Central memory CD4-positive, alpha-beta T cell (primary cell): ENCODE data around the gene TLCD1.
A peak's percentile ranks its signal among the peaks of the same experiment; 100 is the strongest.
"Not testable (repeated sequence)": the region's sequence is repeated elsewhere in the genome, so short reads cannot be mapped to it uniquely, and the experiment has no call there.

Source experiments
- DNase-seq: peaks from one replicate; pipeline ENCODE4 v3.0.0; 2022

TLCD1 gene

DNA sequence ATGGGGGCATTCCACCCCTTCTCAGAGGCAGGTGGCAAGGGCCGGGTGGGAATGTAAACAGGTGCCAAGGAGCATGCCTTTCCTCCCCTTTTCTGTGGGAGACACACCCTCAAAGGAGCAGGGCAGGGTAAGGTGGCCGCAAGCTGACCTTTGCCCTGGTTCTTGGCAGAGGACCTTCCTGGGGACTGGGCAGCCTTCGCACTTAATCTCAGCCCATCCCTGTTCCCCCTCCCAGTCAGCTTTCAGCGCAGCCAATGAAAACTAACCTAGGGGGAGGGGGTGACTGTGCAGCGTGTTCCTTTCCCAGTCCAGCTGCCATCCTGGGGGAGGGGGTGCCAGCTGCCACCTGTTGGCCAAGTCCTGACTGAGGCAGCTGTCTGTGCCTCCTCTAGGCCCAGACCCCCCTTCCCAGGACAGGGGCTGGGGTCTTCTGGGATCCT lies 20.6 kb upstream of the TLCD1 start:
- DNase-seq: no peak

DNA sequence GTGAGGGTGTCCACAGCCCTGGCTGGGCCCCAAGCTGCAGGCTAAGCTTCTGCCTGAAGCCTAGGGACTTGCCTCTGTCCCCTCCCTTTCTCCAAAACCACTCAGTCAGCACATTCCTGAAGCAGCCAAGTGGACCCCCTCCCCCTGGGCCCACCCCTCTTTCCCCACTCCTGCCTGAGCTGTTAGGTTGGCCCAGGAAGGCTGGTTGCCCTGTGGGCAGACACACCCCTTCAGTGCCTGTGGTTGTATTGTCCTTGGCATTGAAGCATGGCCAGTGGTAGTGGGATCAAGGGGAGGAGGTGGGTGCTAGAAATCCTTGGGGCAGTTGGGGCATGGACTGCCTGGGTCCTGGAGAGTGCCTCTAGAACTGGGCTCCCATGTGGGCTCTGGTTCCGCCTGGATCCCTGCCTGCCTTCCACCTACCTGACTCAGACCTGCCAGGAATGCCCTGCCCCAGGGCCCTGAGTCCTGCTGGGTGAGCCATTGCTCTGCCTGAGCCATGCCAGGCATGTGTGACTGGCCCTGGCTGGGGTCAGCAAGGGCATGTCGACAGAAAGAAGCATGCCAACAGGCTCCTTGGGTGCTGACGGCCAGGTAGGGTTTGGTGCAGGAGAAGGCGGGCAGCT lies 19.9 kb upstream of the TLCD1 start:
- no peak for DNase-seq

DNA sequence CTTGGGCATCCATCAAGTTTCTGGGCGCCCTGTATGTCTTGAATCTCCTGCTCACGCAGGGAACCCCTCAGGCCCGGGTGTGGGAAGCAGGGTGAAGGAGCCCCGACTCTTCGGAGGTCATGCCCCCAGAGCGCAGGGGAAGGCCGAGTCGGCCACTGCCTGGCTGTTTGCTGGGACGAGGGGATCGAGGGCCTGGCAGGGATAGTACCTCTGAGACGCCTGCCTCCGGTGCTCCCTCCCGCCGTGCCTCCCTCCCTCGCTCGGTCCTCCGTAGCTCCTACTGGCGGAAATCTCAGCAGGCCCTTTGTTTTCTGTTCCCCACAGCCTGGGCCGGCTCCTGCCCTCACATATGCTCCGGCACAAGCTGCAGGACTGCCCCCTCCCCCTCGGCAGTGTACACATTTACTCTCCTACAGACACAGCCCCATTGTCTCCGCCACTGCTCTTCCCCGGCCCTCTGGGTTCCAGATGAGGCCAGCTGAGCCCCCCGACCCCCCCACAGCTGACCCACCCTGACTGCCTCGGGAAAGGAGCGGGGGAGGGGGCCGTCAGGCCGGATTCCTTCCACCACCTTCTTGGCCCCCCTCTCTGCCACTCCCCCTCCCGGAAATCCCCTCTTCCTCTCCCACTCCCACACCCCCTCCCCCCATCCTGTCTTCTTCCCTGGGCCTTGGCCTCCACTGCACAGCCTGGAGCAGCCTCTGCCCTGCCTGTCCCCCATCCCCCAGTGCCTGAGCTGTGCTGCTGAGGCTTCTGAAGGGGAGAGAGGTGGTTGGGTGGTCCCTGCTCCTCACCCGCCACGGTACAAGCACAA lies 19.1 kb upstream of the TLCD1 start:
- no peak for DNase-seq

DNA sequence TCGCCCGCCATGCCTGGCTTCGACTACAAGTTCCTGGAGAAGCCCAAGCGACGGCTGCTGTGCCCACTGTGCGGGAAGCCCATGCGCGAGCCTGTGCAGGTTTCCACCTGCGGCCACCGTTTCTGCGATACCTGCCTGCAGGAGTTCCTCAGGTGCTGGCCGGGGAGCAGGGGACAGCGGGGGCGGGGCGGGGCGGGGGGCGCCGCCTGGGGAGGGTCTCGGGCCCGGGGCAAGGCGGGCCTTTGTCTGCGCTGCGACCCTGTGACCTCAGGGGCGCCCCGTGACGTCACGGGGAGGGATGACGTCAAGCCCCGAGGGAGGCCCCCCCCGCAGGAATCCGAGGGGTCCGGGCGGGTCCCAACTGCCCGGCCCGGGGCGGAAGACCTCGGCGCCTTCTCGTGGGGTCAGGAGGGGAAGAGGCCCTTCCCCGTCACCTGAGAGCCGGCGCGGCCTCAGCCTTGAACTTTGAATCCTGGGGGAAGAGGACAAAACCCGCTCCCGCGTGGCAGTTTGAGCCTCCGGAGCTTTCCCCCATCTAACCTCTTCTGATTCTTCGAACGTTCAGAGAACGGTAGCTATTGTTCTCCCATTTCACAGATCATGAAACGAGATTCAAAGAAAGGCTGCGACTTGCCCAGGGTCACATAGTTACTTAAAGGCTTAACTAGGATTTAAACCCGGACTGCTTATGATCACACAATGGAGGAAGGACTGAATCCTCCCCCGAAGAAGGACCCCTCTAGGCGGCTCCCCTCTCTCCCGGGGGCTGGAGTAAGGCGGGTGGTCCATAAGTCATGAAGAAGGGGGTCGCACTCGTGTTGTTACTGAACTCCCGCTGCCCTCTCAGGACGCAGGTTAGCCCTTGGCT lies 18.3 kb upstream of the TLCD1 start:
- DNase-seq: peak; percentile 46

DNA sequence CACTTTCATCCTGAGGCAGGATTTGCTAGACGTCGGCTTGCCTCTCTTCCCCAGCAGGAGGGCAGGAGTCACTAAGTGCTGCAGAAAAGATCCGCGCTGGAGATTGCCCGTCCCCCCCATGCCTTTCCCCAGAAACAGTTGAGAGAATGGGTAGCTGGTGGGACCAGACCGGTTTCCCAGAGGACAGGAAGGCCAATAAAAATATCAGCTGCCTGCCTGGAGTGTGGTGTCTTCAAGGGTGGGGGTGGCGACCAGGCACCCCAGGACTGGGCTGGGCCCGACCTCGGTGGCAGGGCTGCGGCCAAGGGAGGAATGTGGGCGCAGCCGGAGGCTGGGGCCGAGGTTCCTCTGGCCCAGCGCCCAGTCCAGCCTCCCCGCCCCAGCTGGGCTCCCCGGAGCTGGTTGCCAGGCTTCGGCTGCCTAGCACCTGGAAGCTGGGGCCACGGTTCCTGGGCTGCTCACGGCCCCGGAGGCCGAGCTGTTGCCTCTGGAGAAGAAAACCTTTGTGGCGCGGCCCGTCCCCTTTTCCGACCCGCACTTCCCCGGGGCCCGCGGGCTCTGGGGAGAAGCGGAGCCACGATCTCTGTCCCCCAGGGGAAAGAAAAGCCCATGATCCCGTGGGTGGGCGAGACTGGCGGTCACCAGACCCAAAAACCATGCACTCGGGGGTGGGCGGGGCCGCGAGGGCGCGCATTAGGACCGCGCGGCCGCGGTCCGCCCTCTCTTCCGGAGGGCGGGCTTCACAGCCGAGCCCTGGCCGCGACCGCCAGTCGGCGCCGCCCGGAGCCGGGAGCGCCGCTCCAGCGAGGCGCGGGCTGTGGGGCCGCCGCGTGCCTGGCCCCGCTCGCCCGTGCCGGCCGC lies 17.4 kb upstream of the TLCD1 start, which contains the start of gene TRAF4:
TRAF4 (plus strand) TSS at position 769 of the 861 bp plus-strand sequence. CDS start 102 bp downstream, outside the sequence.
- peak; percentile 73 for DNase-seq

DNA sequence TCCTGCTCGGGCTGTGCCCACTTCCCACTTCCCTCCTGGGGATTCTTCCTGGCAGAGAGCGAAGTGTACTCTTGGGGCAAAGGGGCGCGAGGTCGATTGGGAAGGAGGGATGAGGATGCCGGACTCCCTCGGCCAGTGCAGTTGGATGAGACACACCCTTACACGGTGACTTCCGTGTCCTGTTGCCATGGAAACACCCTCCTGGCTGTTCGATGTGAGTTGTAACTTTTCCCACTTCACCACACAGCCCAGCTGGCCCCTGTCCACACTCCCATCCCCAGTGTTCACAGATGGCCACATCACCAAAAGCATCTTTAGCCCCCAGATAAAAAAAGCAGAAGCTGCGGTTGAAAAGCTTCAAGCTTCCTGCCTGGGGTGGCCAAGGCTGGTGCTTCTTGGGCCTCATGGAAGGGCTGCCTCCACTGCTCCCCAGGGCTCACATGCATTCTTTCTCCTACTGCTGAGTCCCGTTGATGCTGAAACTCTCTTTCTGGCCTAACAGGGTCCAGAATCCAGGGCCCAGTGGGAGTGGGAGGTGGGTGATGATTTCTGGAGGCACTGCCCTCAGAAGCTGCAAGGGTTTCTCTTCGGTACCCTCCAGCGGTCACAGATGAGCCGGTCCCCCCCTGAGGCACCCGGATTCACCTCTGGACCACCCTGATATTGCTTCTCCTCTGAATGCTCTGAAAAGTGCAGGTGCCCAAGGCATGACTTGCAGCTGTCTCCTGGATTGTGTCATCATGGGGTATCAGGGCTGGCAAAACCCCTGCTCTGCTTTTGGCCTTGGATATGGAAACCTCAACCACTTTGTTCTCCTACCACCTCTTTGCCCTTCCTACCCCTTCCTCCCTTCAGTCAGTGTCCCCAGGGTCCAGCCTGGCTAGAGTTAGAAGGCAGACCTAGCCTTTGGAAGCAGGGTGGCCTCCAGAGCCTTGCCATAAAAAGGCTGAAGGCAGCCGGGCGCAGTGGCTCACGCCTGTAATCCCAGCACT lies 15.6 kb upstream of the TLCD1 start:
- DNase-seq: no peak

DNA sequence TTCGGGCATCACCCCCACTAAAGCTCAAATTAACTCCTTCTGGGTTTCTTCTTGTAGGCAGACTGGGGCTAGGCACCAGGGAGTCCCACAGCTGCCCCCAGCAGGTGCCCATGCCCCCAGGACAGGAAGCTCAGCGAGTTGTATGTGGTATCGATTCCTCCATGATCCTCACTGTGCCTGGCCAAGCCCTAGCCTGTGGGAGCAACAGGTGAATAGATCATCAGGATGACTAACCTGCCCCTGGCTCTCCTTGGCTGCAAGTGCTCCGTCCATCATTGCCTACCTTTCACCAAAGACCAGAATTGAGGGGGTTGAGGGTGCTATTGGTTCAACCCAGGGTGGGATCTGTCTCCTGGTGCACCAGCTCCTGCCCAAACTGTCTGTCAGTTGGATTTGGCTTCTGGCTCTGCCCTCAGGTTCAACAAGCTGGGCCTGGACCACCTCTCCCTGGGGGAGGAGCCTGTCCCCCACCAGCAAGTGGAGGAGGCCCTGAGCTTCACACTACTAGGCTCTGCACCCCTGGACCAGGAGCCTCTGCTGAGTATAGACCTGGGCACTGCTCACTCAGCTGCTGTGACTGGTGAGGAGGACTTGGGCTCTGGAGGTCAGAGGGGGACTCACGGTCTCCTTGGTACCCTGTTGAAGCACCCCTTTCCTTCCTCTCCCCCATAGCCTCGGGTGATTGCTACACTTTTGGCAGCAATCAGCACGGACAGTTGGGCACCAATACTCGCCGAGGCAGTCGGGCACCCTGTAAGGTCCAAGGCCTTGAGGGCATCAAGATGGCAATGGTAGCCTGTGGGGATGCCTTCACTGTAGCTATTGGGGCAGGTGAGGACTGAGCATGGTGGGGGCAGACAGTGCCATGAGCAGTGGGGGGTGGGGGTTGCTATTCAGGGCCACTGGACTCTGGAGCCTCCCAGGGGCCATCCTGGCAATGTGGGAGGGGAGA lies 14.6 kb upstream of the TLCD1 start:
- DNase-seq: no peak

DNA sequence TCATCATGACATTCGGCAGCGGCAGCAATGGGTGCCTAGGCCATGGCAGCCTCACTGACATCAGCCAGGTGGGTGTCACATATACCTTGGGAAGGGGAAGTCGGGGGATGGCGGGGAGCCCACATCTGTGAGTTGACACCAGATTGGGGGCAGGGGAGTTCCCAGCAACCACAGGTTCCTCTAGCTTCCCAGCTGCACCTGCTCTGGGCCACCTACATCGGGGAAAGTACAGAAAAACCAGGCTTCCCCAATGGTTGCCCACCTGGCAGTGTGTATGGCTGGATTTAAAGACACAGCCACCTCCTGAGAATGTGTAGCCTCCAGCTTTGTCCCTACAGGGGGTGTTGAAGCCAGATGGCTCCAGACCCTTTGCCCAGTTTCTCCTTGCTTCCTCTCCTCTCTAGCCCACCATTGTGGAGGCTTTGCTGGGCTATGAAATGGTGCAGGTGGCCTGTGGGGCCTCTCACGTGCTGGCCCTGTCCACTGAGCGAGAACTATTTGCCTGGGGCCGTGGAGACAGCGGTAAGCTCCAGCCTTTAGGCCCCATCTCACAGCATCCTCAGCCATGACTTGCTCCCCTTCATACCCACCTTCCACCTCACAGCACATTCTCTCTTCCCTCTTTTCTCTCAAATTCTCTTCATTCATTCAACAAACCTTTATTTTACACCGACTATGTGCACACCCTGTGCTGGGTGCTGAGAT lies 12.8 kb upstream of the TLCD1 start:
- peak; percentile 61 for DNase-seq

DNA sequence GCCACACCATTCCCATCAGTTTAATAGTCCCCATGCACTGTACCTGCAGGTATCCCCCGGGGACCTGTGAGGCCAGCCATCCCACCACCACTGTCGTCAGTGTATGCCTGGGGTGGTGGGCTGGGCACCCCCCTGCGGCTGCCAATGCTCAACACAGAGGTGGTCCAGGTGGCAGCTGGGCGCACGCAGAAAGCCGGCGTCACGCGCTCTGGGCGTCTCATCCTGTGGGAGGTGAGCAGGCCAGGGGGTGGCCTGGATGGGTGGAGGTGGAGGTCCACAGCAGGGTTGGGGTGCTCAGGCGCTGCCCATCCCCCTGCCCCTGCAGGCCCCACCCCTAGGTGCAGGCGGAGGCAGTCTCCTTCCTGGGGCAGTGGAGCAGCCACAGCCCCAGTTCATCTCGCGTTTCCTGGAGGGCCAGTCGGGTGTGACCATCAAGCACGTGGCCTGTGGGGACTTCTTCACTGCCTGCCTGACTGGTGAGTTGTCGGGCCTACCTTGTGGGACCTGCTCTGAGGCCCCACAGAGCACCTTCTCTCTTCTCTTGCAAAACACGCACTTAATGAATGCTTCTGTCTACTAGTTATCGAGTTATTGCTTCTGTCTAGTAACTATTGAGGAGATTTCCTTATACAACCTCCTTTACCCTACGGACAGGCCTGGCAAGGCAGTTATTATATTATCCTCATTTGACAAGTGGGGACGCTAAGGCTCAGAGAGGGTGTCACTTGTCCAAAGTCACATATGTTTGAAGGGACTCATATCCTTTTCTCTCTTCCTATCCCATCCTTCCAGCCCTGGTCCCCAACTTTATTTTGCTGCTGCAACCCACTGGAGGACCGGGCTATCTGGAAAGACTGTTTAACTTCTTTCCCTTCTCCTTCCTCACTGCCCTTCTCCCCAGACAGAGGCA lies 12.0 kb upstream of the TLCD1 start:
- no peak for DNase-seq

DNA sequence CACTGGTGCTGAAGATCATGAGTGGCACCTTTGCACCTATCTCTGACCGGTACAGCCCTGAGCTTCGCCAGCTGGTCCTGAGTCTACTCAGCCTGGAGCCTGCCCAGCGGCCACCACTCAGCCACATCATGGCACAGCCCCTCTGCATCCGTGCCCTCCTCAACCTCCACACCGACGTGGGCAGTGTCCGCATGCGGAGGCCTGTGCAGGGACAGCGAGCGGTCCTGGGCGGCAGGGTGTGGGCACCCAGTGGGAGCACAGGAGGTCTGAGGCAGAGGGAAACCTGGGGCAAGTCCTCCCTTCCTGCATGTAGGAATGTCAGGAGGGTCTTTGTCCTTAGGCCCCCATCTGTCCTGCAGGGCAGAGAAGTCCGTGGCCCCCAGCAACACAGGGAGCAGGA lies 11.3 kb upstream of the TLCD1 start:
- no peak for DNase-seq

DNA sequence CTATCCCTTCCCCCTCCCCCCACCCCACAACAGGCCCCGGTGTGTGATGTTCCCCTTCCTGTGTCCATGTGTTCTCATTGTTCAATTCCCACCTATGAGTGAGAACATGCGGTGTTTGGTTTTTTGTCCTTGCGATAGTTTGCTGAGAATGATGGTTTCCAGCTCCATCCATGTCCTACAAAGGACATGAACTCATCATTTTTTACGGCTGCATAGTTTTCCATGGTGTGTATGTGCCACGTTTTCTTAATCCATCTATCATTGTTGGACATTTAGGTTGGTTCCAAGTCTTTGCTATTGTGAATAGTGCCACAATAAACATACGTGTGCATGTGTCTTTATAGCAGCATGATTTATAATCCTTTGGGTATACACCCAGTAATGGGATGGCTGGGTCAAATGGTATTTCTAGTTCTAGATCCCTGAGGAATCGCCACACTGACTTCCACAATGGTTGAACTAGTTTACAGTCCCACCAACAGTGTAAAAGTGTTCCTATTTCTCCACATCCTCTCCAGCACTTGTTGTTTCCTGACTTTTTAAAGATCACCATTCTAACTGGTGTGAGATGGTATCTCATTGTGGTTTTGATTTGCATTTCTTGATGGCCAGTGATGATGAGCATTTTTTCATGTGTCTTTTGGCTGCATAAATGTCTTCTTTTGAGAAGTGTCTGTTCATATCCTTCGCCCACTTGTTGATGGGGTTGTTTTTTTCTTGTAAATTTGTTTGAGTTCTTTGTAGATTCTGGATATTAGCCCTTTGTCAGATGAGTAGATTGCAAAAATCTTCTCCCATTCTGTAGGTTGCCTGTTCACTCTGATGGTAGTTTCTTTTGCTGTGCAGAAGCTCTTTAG lies 10.1 kb upstream of the TLCD1 start:
- not testable (repeated sequence) for DNase-seq

DNA sequence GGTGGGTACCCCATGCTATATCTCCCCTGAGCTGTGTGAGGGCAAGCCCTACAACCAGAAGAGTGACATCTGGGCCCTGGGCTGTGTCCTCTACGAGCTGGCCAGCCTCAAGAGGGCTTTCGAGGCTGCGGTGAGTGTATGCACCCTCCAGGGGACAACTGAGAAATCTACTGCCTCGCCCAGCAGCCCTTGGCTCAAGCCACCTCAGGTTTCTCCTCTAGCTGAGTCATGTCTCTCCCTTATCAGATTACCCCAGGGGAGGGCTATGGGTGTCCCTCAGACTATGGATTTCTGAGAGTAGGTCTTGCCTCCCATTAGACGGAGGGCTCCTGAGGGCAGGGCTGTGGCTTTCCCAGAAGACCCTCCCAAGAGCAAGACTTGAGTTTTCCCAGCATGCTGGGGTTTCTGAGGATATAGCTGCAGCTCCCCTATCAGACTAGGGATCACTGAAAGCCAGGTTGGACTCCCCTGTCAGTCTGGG lies 9.2 kb upstream of the TLCD1 start:
- no peak for DNase-seq

DNA sequence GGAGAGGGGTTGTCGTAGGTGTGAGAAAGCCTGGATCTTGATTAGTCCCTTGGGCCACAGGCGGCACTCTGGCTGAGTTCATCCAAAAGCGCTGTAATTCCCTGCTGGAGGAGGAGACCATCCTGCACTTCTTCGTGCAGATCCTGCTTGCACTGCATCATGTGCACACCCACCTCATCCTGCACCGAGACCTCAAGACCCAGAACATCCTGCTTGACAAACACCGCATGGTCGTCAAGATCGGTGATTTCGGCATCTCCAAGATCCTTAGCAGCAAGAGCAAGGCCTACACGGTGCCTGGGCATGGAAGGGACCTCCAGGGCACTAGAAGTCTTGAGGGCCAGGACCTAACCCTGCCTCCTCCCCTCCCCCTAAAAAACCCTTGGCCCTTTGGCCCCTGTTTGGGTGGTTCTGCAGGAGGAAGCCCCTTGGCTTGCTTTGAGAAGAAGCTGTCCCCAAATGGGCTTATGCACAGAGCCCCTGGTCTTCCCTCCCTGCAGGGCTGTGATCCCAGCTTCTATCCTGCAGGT lies 8.7 kb upstream of the TLCD1 start:
- DNase-seq: no peak

DNA sequence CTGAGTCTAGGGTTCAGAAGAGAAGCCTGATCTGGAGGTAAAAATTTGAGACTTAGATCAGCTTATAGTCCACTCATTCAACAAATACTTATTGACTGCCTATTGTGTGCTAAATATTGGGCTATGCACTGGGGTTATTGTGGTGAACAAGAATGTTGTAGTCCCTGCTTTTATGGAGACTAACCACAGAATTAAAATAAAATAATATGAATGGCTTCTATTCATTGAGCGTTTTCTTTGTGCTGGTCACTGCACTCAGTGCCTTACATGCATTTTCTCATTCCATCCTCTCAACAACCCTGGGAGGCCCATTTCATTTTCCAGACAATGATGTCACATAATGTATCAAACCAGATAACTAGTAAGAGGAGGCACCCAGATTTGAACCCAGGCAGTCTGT lies 7.3 kb upstream of the TLCD1 start:
- DNase-seq: no peak

DNA sequence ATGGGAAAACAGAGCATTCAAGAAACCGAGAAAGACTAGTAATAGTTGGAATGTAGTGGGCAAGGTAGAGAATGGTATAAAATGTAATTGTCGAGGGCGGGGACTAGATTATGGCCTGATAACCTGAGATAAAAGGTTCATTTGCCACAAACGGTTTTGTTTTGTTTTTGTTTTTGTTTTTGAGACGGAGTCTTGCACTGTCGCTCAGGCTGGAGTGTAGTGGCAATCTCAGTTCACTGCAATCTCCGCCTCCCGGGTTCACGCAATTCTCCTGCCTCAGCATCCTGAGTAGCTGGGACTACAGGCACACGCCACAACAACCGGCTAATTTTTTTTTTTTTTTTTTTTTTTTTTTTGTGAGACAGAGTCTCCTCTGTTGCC lies 3.9 kb upstream of the TLCD1 start:
- no peak for DNase-seq

DNA sequence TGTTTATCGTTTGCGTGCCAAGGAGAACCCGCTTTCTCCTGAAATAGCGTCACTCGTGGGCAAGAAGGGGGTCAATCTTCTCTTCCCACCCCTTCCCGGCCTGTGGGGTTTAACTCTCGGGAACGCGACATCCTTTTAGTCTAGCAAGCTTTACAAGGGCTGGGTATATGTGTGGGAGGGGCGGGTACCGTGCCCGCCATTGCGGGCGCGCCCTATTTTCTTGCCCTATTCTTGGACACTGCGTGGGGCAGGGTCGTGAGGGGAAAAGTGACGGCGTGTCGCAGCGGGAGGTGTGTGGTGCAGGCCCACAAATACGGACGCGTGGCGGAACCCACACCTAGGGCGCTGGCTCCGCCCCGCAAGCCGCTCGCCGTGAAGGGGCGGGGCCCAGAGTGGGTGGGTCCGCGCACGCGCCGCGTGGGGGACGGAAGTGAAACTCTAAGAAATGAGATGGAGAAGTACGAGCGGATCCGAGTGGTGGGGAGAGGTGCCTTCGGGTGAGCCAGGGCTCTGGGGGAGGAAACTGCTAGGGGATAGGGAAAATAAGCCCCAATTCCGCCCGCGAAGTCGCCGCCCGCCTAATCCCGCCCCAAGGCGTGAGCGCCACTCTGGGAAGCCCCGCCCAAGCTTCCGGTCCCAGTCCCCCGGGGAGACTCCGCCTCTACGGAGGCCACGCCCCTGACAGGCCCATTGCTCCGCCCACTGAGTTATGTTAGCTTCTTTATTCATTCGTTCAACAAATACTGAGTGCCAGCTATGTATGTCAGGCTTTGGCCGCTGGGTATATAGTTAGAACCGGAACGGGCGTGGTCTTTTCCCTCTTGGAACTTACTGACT lies 2.5 kb upstream of the TLCD1 start, which contains the start of gene NEK8:
NEK8 (plus strand) TSS at position 425 of the 837 bp plus-strand sequence; CDS start at position 451, 26 bp downstream.
- DNase-seq: peak; percentile 96
